PC-9 (cell line): ENCODE data around the gene SELENON. TPM values are rescaled to one million over a fixed set of nuclear protein-coding genes. Genes with fewer than 3 reads are reported as not detected.

Source experiments
- BruUV-seq: library from RNA; stranded (reverse); fragments of 400-500 nt; replicated peaks from 2 replicates; lab custom pipeline; 2021; lab: Mats Ljungman, UMichigan
- CTCF ChIA-PET: fragments of 300-600 bp; sonication (Branson Sonifier 250); formaldehyde crosslinking; loops from one replicate; lab custom pipeline; 2022; ENCODE audit warnings: antibody characterized with exemption; lab: Charles Lee
- POLR2A ChIA-PET: fragments of 300-600 bp; sonication (Branson Sonifier 250); formaldehyde crosslinking; loops from one replicate; lab custom pipeline; 2022; ENCODE audit warnings: antibody characterized with exemption; ENCODE audit not compliant: unreplicated experiment; lab: Charles Lee
- DNase-seq, 2 experiments: peaks; one replicate each; pipeline versions ENCODE4 v3.0.0 to v3.0.0-alpha.2; 2015 to 2022; ENCODE audit warnings: mixed read lengths in 1 of 2
- H2AFZ ChIP-seq: fragments of 200-600 bp; sonication (generic); 2 replicates; pipeline ENCODE4 v1.8.1; 2017; ENCODE audit warnings: antibody characterized with exemption
- H3F3A ChIP-seq: fragments of 200-600 bp; sonication (generic); 2 replicates; pipeline ENCODE4 v1.8.1; 2017; ENCODE audit warnings: antibody characterized with exemption, mild to moderate bottlenecking, low read depth; ENCODE audit not compliant: insufficient read depth
- H3K27ac ChIP-seq: fragments of 200-600 bp; sonication (generic); 2 replicates; pipeline ENCODE4 v1.6.1; 2016; ENCODE audit warnings: mixed run types
- H3K27me3 ChIP-seq: fragments of 200-600 bp; sonication (generic); 2 replicates; pipeline ENCODE4 v1.6.1; 2016; ENCODE audit warnings: low read depth, mixed run types; ENCODE audit not compliant: insufficient read depth
- H3K36me3 ChIP-seq: fragments of 200-600 bp; sonication (generic); 2 replicates; pipeline ENCODE4 v1.6.1; 2016; ENCODE audit warnings: low read depth, mixed run types
- H3K4me1 ChIP-seq: fragments of 200-600 bp; sonication (generic); replicated peaks from 2 replicates; pipeline ENCODE4 v1.6.1; 2016; ENCODE audit warnings: mixed run types; ENCODE audit not compliant: insufficient read depth
- H3K4me2 ChIP-seq: fragments of 200-600 bp; sonication (generic); 2 replicates; pipeline ENCODE4 v1.6.1; 2017; ENCODE audit warnings: mixed run types
- H3K4me3 ChIP-seq: fragments of 200-600 bp; sonication (generic); 2 replicates; pipeline ENCODE4 v1.6.1; 2016; ENCODE audit warnings: mixed run types
- H3K79me2 ChIP-seq: fragments of 200-600 bp; sonication (generic); 2 replicates; pipeline ENCODE4 v1.6.1; 2017; ENCODE audit warnings: low read depth, mixed run types
- H3K9me2 ChIP-seq: fragments of 200-600 bp; sonication (generic); 2 replicates; pipeline ENCODE4 v1.8.1; 2017; ENCODE audit warnings: mild to moderate bottlenecking; ENCODE audit not compliant: insufficient read depth
- H3K9me3 ChIP-seq: fragments of 200-600 bp; sonication (generic); 2 replicates; pipeline ENCODE4 v1.8.1; 2016; ENCODE audit warnings: low read depth; ENCODE audit not compliant: insufficient read depth
- H4K20me1 ChIP-seq: fragments of 200-600 bp; sonication (generic); 2 replicates; pipeline ENCODE4 v1.8.1; 2017; ENCODE audit not compliant: insufficient read depth
- EZH2 ChIP-seq: fragments of 200-600 bp; sonication (generic); IDR thresholded peaks from 2 replicates; pipeline ENCODE4 v1.8.0; 2017; ENCODE audit warnings: antibody characterized with exemption, low read depth
- intact Hi-C: fragments of 100-400 bp; cut with micrococcal nuclease; formaldehyde crosslinking; loops from one replicate; pipeline ENCODE4 v1.10.0; 2022; ENCODE audit not compliant: unreplicated experiment
- total RNA-seq: library from RNA; stranded (reverse); gene quantifications from 2 replicates; pipeline ENCODE4 v1.2.3, GENCODE V29; 2021
- TF ChIP-seq, protein P1 (sequence below): fragments of 200-600 bp; sonication (generic); conservative IDR thresholded peaks from 2 replicates; pipeline ENCODE4 v1.6.1; 2017; ENCODE audit warnings: mixed run types, antibody characterized with exemption, mild to moderate bottlenecking, moderate library complexity

The SELENON gene
- total RNA-seq, 1 experiment from 2014 or later: 44.3 TPM

DNA sequence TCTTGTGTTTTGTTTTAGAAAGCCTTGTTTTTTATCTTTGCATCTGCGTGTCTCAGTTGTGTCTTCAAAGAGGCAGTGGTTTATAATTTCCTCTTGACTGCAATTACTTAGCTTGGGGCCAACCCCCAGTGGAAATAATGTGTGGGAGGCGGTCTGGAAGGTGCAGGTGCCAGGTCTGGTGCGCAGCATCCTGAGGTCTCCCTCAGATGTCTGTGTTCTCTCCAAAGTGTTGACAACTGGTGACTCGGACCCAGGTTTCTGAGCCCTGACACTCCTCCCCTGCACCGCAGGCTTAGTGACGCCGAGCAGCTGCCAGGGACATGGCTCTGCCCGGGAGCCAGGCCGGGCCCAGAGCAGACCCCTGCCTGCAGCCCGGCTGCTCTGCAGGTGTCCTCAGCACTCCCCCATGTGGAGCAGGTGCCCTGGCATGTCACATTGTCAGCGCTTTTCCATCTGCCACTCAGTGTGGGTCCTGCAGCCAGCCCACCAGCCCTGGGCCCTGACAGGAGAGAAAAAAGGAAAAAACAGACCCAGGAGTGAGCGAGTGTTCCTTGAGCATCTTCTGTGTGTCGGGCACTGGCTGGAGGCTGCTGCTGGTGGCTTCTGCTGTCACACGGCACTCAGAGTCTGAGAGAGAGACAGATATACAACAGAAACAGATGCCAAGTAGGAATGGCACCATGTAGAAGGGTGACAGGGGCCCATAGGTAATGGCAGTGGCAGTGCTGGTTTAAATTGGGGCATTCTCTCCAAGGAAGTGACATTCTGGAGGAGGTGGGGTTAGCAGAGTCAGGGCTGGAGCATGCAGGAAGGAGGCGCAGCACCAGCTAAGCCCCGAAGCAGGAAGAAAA lies 24.8 kb upstream of the SELENON start:
- intact Hi-C loops: no loop called here
- Histone ChIP-seq H3K27ac (no peak overlapping the region), H3K4me3 (no peak overlapping the region), H2AFZ (no peak overlapping the region), H3K9me3 (no peaks in the 10 kb centered on the region), H3K9me2 (no peaks in the 10 kb centered on the region), H4K20me1 (no peaks in the 10 kb centered on the region), H3K4me2 (peak overlapping the region; percentile 36; the same call in 1 of the 2 replicates), H3F3A (no peaks in the 10 kb centered on the region; the same call in 1 of the 2 replicates), H3K27me3 (no peaks in the 10 kb centered on the region), H3K79me2 (no peaks in the 10 kb centered on the region), H3K4me1 (peaks cover 26% of the 10 kb centered on the region), H3K36me3 (no peaks in the 10 kb centered on the region)
- no TSS peak for BruUV-seq
- CTCF ChIA-PET: no interaction called here
- POLR2A ChIA-PET: no interaction called here
- TF ChIP-seq EZH2: no peak
- TF ChIP-seq, protein P1, sequence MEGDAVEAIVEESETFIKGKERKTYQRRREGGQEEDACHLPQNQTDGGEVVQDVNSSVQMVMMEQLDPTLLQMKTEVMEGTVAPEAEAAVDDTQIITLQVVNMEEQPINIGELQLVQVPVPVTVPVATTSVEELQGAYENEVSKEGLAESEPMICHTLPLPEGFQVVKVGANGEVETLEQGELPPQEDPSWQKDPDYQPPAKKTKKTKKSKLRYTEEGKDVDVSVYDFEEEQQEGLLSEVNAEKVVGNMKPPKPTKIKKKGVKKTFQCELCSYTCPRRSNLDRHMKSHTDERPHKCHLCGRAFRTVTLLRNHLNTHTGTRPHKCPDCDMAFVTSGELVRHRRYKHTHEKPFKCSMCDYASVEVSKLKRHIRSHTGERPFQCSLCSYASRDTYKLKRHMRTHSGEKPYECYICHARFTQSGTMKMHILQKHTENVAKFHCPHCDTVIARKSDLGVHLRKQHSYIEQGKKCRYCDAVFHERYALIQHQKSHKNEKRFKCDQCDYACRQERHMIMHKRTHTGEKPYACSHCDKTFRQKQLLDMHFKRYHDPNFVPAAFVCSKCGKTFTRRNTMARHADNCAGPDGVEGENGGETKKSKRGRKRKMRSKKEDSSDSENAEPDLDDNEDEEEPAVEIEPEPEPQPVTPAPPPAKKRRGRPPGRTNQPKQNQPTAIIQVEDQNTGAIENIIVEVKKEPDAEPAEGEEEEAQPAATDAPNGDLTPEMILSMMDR: no peak
- peak; percentile 25 to 52 for DNase-seq

DNA sequence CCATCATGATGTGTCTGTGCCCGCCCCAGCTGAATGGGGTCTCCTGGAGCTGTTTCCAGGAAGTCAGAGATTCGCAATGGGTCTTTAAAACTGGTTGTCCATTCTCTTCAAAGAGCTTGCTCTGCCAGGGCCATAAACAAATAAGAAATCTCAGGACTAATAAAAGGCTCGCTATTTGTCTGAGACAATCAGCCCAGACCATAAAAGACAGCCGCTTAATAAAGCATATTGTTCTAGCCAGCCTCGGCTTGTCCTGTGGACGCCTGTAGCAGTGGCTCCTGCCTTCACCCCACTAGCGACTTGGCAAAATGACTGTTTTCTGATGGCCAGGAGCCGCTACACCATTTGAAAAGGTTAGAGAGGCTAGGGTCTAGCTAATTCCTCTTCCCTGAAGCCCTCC lies 20.6 kb upstream of the SELENON start:
- no peaks in the 10 kb centered on the region for H4K20me1 ChIP-seq
- peaks cover 16% of the 10 kb centered on the region; the same call in 1 of the 2 replicates for H3K4me1 ChIP-seq
- ChIA-PET POLR2A (no interaction called here), CTCF (no interaction called here)
- H3K9me3 ChIP-seq: no peaks in the 10 kb centered on the region
- intact Hi-C loops: no loop called here
- TF ChIP-seq, protein P1: no peak
- no peak for TF ChIP-seq EZH2
- H3K27ac ChIP-seq: no peak overlapping the region
- H3F3A ChIP-seq: no peaks in the 10 kb centered on the region
- no peaks in the 10 kb centered on the region for H3K36me3 ChIP-seq
- no peak overlapping the region for H3K4me3 ChIP-seq
- H3K27me3 ChIP-seq: no peaks in the 10 kb centered on the region
- no peaks in the 10 kb centered on the region for H3K79me2 ChIP-seq
- DNase-seq: no peak
- no peaks in the 10 kb centered on the region for H3K9me2 ChIP-seq
- BruUV-seq: no TSS peak
- H3K4me2 ChIP-seq: no peak overlapping the region
- no peak overlapping the region for H2AFZ ChIP-seq

DNA sequence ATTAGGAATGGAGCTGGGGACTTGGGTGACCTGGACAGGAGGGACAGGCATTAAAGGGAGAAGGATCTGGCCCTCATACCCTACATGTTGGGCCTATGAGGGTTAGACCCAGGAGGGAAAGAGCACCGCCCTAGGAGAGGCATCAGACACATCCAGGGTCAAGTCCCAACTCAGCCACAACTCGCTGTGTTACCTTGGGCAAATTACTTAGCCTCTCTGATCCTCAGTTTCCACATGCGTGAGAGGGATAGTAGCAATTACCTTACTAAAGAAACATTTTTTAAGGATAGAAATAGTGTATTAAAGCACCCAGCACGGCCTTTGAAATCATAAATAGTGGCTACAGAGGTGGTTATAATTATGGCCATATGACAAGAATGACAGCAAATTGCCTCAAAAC lies 20.1 kb upstream of the SELENON start:
- H3K9me2 ChIP-seq: no peaks in the 10 kb centered on the region
- no peaks in the 10 kb centered on the region for H4K20me1 ChIP-seq
- no peaks in the 10 kb centered on the region for H3F3A ChIP-seq
- no peak overlapping the region for H3K27ac ChIP-seq
- H2AFZ ChIP-seq: no peak overlapping the region
- no TSS peak for BruUV-seq
- H3K79me2 ChIP-seq: no peaks in the 10 kb centered on the region
- intact Hi-C loops: no loop called here
- ChIA-PET POLR2A (no interaction called here), CTCF (no interaction called here)
- H3K36me3 ChIP-seq: no peaks in the 10 kb centered on the region
- H3K4me3 ChIP-seq: no peak overlapping the region
- no peaks in the 10 kb centered on the region for H3K9me3 ChIP-seq
- peaks cover 16% of the 10 kb centered on the region; the same call in 1 of the 2 replicates for H3K4me1 ChIP-seq
- H3K27me3 ChIP-seq: no peaks in the 10 kb centered on the region
- DNase-seq: no peak
- TF ChIP-seq, protein P1: no peak
- TF ChIP-seq EZH2: no peak
- H3K4me2 ChIP-seq: no peak overlapping the region
